Left kidney (tissue), 2 donors: ENCODE results near the gene ATG9B. TPM values are rescaled to one million over a fixed set of nuclear protein-coding genes. Genes with fewer than 3 reads are reported as not detected.
"Not testable (repeated sequence)": the region's sequence is repeated elsewhere in the genome, so short reads cannot be mapped to it uniquely, and the experiment has no call there.

Experiments
- DNase-seq: peaks from one replicate; pipeline ENCODE4 v3.0.0-alpha.2; 2013
- polyA plus RNA-seq: library from polyadenylated mRNA; unstranded; fragments of 120-200 nt; gene quantifications from one replicate; pipeline ENCODE4 v1.2.1, GENCODE V29; 2013; ENCODE audit not compliant: insufficient read length

ATG9B gene
- polyA plus RNA-seq, 1 donor, result 3.0 TPM

DNA sequence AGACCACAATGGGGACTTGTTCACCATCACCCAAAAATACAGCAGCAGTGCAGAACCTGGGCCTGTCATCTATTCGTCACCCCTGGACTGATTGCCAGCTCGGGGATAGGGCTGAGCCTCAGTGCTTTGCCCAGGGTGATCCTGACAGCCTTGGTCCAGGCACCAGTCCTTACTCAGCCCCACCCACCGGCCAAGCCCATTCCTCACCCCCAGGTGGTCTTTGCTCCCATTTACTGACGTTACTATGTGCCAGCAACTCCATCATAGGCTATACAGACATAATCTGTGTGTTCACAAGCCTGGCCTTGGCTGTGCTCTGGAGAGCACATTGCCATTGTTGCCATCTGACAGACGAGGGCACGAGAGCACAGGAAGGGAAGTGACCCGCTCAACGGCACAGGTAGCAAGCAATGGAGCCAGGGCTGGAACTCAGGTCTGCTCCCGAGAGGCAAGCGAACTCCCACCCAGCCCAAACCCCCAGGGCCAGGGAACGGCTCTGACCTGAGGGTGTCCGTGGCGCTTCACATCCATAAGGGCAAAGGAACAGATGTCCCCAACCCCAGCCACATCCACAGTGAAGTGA, 6.8 kb downstream of the ATG9B start:
- DNase-seq, result no peak

DNA sequence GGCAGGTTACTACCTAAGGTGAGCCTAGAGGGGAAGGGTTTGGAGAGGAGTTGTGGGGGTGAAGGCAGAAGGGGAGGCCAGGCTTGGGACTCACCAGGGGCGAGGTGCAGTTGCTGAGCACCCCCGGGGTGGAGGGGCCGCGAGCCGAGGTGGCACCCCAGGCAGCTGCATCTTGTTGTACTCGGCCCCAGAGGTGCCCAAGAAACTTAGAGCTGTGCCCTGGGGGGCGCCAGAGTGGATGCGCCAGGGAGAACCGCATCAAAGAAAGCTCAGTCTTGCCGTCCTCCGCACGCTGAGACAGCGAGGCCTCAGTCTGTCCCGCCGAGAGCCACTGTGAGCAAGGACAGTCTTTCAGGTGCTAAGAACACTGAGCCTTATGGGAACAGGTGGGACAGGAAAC, 7.4 kb downstream of the ATG9B start:
- DNase-seq, result no peak

DNA sequence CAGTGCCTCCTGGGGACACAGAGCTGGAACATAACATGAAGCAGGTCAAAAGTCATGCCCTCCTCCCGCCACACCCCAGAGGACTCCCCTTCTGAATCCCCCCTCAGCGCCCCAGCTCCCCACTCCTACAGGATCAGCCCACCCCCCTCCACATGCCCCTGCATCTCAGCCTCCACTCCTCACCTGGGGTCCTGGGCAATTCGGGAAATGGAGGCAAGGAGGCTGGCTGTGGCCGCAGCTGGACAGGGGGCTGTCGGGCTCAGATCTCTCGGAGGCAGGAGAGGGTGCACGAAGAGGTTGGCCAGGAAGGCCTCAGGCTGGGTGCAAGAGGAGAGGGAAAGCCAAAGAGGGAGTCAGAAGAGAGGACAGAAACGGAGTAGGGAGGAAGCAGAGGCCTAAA, 7.8 kb downstream of the ATG9B start:
- DNase-seq, result no peak

DNA sequence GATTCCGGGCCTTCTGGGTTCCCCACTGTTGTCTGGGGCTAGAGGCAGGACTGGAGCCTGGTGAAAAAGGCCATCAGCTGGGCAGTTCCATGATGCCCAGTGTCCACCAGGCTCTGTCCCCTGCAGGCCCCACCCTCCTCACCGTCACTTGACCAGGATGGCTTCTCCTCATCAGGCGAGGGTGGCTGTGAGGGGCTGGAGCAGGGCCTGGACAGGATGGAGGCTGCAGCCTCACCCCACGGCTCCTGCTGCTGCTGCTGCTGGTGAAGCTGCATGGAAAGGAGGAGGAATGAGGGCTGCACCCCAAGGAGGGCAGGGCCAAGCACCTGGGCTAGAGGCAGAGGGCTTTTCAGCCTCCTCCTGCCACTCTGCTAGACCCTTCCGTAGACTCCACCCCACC, 8.3 kb downstream of the ATG9B start:
- DNase-seq, result no peak

DNA sequence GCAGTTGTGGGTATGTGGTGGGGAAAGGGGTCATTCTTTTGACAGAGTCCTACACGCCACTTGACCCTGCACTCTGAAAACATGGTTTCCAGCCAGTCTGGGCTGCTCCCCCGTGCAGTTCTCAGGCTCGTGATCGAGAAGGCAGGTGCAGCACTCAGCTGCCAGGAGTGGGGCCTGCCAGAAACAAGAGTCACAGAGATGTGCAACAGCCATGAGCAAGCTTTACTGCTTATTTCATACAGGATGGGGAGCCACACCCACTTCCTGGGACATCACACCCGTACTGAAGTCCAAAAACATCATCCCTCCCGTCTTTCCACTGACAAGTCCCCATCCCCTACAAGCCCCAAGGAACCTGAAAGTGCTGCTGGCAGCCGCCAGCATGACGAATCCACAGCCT, 9.3 kb downstream of the ATG9B start:
- no peak for DNase-seq

DNA sequence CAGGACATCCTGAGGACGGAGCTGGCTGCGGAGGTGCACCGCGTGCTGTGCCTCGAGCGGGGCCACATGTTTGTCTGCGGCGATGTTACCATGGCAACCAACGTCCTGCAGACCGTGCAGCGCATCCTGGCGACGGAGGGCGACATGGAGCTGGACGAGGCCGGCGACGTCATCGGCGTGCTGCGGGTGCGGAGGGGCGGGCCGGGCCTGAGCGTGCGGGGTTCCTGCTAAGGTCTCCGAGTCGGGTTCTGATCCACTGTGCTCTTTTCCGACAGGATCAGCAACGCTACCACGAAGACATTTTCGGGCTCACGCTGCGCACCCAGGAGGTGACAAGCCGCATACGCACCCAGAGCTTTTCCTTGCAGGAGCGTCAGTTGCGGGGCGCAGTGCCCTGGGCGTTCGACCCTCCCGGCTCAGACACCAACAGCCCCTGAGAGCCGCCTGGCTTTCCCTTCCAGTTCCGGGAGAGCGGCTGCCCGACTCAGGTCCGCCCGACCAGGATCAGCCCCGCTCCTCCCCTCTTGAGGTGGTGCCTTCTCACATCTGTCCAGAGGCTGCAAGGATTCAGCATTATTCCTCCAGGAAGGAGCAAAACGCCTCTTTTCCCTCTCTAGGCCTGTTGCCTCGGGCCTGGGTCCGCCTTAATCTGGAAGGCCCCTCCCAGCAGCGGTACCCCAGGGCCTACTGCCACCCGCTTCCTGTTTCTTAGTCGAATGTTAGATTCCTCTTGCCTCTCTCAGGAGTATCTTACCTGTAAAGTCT, 10.4 kb downstream of the ATG9B start:
- peak; percentile 79 for DNase-seq

DNA sequence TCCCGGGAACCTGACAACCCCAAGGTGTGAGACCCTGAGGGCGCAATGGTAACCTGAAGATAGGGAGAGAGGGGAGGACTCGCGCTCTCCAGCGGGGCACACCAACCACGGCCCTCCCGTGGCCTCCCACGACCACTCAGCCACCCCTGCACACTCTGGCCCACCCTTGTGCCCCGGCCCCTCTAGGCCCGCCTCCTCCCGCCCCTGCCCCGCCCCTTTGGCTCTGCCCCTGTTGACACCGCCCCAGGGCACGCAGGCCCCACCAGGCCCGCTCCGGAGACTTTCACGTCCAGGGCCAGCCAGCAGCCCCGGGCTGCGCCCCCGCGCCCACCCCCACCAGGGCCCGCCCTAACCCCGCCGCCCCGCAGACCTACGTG, 10.9 kb downstream of the ATG9B start:
- DNase-seq, result no peak

DNA sequence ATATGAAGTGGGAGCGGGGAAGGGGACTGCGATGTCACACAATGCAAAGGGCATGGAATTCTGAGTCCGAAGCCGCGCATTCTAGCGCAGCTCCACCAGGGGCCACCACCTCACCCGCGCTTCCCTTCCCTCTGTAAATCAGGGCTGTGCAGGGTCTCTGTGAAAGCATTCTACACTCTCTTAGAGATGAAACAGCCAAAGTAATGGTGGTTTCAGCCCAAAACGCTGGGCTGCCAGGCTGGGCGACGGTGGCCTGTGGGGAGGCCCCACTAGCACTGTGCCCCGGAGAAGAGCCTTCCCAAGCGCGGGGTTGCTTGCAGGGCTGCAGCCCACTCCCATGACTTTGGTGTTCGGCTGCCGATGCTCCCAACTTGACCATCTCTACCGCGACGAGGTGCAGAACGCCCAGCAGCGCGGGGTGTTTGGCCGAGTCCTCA, 11.4 kb downstream of the ATG9B start:
- no peak for DNase-seq

DNA sequence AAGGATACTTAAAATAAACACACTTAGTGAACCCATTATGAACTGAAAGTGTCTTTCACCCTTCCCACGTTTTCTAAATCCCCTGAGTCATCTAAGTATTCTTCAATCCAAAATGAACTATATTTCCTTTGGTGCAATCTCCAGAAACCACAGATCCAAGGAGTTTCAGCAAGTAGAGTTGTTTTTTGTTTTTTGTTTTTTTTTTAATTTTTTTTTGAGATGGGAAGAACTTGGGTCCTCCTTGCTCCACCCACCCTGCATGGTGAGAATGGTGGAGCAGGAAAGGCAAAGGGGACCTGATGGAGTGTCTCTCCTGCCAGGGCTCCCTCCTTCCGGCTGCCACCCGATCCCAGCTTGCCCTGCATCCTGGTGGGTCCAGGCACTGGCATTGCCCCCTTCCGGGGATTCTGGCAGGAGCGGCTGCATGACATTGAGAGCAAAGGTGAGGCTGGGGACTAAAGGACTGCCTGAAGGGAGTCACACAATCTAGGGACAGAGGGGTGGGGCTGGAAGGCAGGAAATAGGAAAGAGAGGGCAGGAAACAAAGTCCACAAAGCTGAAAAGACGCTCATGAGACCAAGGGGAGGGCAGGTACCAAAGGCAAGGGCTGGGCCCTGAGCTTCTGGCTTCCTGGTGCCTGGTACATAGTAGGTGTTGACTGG, 12.1 kb downstream of the ATG9B start:
- DNase-seq, result no peak

DNA sequence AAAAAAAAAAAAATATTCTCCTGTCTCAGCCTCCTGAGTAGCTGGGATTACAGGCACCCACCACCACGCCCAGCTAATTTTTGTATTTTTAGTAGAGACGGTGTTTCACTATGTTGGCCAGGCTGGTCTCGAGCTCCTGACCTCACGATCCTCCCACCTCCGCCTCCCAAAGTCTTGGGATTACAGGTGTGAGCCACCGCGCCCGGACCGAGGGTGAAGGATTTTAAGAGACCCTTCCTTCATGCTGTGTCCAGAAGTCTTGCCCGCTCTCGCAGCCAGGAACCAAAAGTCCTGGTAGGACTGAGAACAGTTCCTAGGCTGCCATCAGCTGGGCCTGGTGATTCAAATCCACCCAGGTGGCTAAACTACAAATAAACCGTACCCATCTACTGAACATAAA, 12.7 kb downstream of the ATG9B start:
- not testable (repeated sequence) for DNase-seq

DNA sequence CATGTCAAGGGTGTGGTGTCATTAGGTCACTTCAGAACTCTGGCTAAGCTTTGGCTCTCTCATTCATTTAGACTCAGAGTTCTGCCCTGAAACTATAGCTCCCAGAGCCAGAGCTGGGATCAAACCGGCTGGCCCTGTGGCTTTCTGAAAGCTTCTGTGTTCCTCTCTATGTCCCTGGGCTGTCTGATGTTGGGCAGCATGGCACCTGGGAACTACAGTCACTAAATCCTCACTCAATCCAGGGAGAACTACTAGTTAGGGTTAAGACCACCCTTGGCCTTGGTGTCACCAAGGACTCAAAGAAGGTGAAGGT, 13.2 kb downstream of the ATG9B start:
- no peak for DNase-seq

DNA sequence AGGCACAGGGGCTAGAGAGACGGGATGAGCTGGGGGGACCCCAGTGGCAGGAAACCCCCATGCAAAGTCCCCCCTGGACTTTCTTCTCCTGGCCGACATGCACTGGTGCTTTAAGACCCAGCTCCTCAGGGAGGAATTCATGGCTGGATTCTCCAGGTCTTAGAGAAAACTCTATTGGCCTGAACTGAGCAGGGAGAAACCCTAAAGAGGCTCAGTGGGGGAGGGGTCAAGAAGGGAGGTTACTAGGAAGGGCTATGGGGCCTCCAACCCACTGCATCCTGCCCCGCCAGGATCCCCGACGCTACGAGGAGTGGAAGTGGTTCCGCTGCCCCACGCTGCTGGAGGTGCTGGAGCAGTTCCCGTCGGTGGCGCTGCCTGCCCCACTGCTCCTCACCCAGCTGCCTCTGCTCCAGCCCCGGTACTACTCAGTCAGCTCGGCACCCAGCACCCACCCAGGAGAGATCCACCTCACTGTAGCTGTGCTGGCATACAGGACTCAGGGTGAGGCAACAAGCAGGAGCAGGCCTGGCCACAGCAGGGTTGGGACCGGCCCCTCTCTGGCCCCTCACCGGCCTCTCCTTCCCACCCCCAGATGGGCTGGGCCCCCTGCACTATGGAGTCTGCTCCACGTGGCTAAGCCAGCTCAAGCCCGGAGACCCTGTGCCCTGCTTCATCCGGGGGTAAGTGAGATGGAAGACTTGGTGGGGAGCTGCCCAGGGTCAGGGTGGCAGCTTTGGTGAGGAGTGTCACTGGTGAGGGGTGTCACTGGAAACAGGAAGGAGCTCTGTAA, 13.8 kb downstream of the ATG9B start:
- DNase-seq, result no peak

DNA sequence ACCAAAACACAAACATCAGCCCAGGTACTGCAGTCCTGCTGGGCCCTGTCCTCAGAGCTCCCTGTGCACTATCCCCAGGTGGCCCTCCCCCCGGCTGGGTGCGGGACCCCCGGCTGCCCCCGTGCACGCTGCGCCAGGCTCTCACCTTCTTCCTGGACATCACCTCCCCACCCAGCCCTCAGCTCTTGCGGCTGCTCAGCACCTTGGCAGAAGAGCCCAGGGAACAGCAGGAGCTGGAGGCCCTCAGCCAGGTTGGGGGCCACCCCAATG, 14.3 kb downstream of the ATG9B start:
- no peak for DNase-seq

DNA sequence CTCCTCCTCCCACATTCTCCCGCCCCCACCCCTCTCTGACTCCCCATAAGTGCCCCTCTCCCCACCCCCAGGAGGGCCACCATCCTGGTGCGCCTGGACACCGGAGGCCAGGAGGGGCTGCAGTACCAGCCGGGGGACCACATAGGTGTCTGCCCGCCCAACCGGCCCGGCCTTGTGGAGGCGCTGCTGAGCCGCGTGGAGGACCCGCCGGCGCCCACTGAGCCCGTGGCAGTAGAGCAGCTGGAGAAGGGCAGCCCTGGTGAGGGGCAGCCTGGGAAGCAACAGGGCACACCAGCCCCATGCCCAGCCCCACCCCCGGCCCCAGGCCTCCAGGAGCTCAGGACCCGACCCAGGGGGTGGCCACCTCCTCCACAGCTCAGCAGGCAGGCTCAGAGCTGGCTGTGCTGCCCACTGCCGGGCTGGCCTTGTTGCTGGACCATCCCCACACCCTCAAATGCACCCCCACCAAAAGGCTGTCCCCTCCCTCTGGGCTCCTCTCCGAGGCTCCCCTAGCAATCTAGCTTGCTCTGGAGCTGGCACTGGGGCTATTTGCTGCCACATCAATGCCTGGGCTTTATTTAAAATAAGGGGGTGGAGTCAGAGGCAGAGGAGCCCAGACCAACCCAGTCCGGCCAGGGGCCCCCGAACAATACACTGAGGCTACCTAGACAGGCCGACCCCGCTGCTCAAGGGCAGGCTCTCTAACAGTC, 14.8 kb downstream of the ATG9B start:
- no peak for DNase-seq

DNA sequence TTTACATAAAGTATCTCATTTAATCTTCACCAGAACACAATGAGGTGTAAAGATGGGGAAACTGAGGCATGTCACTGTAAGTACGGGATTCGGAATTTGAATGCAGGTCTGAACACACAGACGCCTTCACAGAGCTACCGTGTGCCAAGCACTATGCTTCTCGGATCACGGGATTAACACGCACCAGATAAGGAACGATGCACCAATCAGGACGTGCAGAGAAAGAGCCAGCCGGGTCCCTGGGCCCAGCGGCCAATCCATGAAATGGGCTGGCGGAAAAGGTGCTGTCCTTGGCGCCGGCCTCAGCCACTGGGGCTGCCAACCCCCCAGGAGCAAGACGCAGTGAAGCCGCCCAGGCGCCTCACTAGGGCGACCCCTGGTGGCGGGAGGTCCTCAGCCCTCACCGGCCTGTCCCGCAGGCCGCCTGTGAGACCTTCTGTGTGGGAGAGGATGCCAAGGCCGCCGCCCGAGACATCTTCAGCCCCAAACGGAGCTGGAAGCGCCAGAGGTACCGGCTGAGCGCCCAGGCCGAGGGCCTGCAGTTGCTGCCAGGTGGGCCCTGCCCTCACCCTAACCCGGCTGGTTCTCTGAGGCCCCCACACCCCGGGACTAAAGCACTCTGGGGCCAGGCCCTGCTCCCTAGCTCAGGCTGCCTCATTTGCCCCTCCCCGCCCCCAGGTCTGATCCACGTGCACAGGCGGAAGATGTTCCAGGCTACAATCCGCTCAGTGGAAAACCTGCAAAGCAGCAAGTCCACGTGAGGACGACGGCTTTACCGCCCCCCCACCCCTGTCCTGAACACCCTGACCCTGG, 15.6 kb downstream of the ATG9B start:
- no peak for DNase-seq

DNA sequence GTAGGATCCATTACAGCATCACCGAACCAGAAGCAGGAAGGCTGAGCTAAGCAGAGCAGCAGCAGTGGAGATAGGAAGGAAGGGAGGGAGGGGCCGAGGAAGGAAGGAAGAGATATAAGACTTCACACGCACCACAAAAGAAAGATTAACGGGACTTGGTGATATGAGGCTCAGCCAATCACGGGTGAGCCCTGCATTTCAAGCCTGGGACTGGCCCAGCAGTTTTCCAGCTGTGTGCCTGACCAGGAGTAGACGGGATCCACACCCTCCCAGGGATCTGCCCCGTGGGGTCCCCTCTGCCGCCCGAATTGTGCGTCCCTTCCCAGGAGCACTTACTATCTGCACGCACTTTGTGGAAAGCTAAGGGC, 16.2 kb downstream of the ATG9B start:
- DNase-seq, result no peak

DNA sequence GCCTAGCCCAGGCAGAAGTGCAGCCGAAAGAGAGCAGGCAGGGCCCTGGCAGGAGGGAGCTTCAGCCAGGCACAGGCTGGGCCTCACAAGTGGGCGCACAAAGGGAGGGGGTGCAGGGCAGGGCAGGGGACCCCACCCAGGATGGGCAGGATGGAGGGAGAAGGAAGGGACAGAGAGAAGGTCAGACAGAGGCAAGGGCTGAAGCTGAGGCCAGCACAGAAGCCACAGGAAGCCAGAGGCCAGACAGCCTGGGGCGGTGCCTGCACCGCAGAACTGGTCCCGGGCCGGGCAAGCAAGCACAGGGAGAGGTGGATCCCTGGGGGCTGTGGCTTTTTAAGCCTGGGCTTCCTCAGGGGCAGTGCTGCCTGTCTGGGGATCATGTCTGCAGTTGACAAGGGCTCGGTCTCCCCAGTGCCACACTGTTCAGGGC, 16.8 kb downstream of the ATG9B start:
- no peak for DNase-seq

DNA sequence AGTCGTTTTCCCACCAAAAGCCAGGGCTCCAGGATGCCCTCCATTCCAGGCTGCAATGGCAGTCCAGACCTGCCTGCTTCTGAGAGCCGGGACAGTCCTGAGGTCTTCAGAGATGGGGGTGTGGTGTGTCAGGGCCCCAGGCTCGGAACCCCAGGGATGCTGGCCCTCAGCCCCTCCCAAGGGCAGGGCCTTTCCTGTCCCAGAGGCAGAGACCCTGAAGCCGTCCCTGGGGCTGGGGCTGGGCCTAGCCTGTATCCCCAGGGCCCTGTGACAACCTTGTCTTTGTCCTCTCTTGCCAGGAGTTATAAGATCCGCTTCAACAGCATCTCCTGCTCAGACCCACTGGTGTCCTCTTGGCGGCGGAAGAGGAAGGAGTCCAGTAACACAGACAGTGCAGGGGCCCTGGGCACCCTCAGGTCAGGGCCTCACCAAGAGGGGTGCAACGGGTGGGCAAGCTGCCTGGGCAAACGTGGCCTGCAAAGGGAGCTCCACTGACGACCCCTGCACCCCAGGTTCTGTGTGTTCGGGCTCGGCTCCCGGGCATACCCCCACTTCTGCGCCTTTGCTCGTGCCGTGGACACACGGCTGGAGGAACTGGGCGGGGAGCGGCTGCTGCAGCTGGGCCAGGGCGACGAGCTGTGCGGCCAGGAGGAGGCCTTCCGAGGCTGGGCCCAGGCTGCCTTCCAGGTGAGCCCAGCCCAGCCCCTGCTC, 17.5 kb downstream of the ATG9B start:
- no peak for DNase-seq

DNA sequence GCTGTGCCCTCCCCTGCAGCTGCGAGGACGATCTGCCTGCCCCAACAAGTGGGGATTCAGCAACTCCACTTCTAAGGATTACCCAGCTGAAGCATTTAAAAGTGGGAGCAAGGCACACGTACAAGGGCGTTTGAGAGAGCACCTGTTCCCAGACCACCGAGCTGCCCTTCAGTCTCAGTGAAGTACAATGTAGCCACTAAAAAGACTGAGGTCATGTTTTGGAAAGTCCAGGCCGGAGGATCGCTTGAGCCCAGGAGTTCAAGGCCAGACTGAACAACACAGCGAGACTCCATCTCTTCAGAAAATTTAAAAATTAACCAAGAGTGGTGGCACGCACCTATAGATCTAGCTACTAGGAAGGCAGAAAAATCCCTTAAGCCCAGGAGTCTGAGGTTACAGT, 18.7 kb downstream of the ATG9B start:
- DNase-seq, result no peak

DNA sequence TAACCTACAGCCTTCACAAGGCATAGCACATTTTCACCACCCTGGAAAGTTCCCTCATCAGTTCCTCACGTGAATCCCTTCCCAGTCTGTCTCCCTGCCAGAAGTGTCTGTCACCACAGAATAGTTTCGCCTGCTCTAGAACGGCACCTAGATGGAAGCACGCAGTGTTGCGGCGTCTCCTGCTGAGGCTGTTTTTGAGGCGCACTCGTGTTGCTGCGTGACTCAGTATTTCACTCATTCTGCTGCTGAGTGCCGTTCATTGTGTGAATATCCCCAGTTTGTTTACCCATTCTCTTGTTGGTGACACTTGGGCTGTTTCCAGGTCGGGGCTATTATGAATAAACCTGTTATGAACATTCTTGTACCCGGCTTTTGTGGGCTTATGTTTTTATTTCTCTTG, 20.7 kb downstream of the ATG9B start:
- DNase-seq, result no peak

DNA sequence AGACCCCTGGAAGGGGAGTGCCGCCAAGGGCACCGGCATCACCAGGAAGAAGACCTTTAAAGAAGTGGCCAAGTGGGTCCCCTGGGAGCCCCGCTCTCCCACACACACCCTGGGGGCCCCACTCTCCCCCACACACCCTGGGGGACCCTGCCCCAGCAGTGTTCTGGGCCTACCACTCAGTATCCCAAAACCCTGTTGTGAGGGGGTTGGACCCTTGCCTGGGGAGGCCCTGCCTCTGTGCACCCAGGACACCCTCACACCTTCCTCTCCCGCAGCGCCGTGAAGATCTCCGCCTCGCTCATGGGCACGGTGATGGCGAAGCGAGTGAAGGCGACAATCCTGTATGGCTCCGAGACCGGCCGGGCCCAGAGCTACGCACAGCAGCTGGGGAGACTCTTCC, 22.7 kb downstream of the ATG9B start:
- DNase-seq, result no peak
